HepG2 (cell line): ENCODE results near the gene FIBCD1. TPM values are rescaled to one million over a fixed set of nuclear protein-coding genes. Genes with fewer than 3 reads are reported as not detected.

Source experiments
- ATAC-seq: fragments of 200-7000 bp; cut with Tn5 transposase; 3 replicates; pipeline ENCODE4 v1.9.1; 2020; ENCODE audit warnings: mild to moderate bottlenecking, moderate library complexity
- BruUV-seq: library from RNA; stranded (reverse); fragments of 400-500 nt; replicated peaks from 2 replicates; lab custom pipeline; 2021; lab: Mats Ljungman, UMichigan
- CTCF ChIA-PET: fragments of 300-600 bp; formaldehyde crosslinking; extraction: SDS; loops from one replicate; lab custom pipeline; 2021; ENCODE audit warnings: low total read pairs, inconsistent platforms, low intra/inter-chr PET ratio; lab: Yijun Ruan, JAX
- POLR2A ChIA-PET: fragments of 350-600 bp; sonication (Branson Sonifier 250); formaldehyde crosslinking; loops from one replicate; lab custom pipeline; 2020; ENCODE audit warnings: antibody characterized with exemption, inconsistent platforms; lab: Yijun Ruan, JAX
- DNase-seq: peaks from one replicate; pipeline ENCODE4 v3.0.0-alpha.2; 2015; ENCODE audit warnings: low spot score
- FAIRE-seq: peaks from 3 replicates; lab custom pipeline; 2011; peaks lifted over from hg19 to GRCh38; lab: Jason Lieb, UNC
- H2AFZ ChIP-seq: one replicate; pipeline ENCODE4 v1.6.1; 2011; ENCODE audit warnings: low read length, inconsistent platforms
- H3K27ac ChIP-seq: fragments of 300-600 bp; 3 replicates; pipeline ENCODE4 v1.8.0; 2011; ENCODE audit warnings: mixed run types, mild to moderate bottlenecking, mixed read lengths, low read length, inconsistent platforms; ENCODE audit not compliant: insufficient read depth; ENCODE audit errors: extremely low read length
- H3K27me3 ChIP-seq, 2 experiments: fragments of 200-600 bp in 1 of 2; 2 replicates in 1 of 2; 3 replicates in 1 of 2; pipeline versions ENCODE4 v1.6.0 to v1.8.0; 2011; ENCODE audit warnings: low read length in 2 of 2, mild to moderate bottlenecking in 2 of 2, moderate library complexity in 2 of 2, inconsistent platforms in 1 of 2; ENCODE audit not compliant: insufficient read depth in 2 of 2, control insufficient read depth in 1 of 2
- H3K36me3 ChIP-seq, 2 experiments: fragments of 200-600 bp in 1 of 2; replicated peaks in 1 of 2; 2 replicates in 1 of 2; 3 replicates in 1 of 2; pipeline versions ENCODE4 v1.5.1 to v1.8.0; 2011; ENCODE audit warnings: low read length in 2 of 2, inconsistent platforms in 1 of 2; ENCODE audit not compliant: insufficient read depth in 2 of 2, control insufficient read depth in 1 of 2
- H3K4me1 ChIP-seq: 2 replicates; pipeline ENCODE4 v1.5.1; 2012; ENCODE audit warnings: low read length, inconsistent platforms; ENCODE audit not compliant: insufficient read depth
- H3K4me2 ChIP-seq: 2 replicates; pipeline ENCODE4 v1.6.0; 2011; ENCODE audit warnings: low read depth, low read length, inconsistent platforms
- H3K4me3 ChIP-seq, 3 experiments: fragments of 200-600 bp in 1 of 3; sonication (generic), shearing (Covaris generic) in 1 of 3; replicated peaks in 1 of 3; 2 replicates each; pipeline ENCODE4 v1.5.1; 2011 to 2016; ENCODE audit warnings: low read length in 3 of 3, inconsistent platforms in 2 of 3, low read depth in 2 of 3, mild to moderate bottlenecking in 2 of 3, control low read depth in 1 of 3, mixed read lengths in 1 of 3; ENCODE audit not compliant: insufficient read depth in 1 of 3
- H3K79me2 ChIP-seq: one replicate; pipeline ENCODE4 v1.6.1; 2011; ENCODE audit warnings: low read length, inconsistent platforms; ENCODE audit not compliant: insufficient read depth
- H3K9ac ChIP-seq: 2 replicates; pipeline ENCODE4 v1.6.0; 2011; ENCODE audit warnings: mild to moderate bottlenecking, low read depth, low read length, inconsistent platforms; ENCODE audit not compliant: insufficient read depth
- H3K9me3 ChIP-seq: 2 replicates; pipeline ENCODE4 v1.5.1; 2012; ENCODE audit warnings: mild to moderate bottlenecking, low read length
- H4K20me1 ChIP-seq: 2 replicates; pipeline ENCODE4 v1.6.0; 2011; ENCODE audit warnings: inconsistent platforms, mild to moderate bottlenecking, low read length, moderate library complexity; ENCODE audit not compliant: insufficient read depth
- AHR ChIP-seq: IDR thresholded peaks from 2 replicates; pipeline ENCODE4 v1.6.1; 2018; ENCODE audit warnings: missing genetic modification reagents, missing compliant biosample characterization
- CCDC6 ChIP-seq: sonication (generic); formaldehyde crosslinking; IDR thresholded peaks from 2 replicates; pipeline ENCODE4 v1.8.1; 2022; ENCODE audit warnings: mild to moderate bottlenecking, missing genetic modification reagents, moderate library complexity
- HES4 ChIP-seq: sonication (generic); formaldehyde crosslinking; IDR thresholded peaks from 2 replicates; pipeline ENCODE4 v1.9.0; 2021; ENCODE audit warnings: mild to moderate bottlenecking, missing genetic modification reagents, borderline replicate concordance
- NR2F6 ChIP-seq, 2 experiments: IDR thresholded peaks; 2 replicates each; pipeline ENCODE4 v1.6.1; 2016; ENCODE audit warnings: antibody characterized with exemption in 1 of 2, mild to moderate bottlenecking in 1 of 2
- RFXAP ChIP-seq: sonication (generic); formaldehyde crosslinking; IDR thresholded peaks from 2 replicates; pipeline ENCODE4 v1.4.0; 2020; ENCODE audit warnings: missing genetic modification reagents, borderline replicate concordance
- ZFP36L1 ChIP-seq: sonication (generic); formaldehyde crosslinking; IDR thresholded peaks from 2 replicates; pipeline ENCODE4 v1.8.0; 2022; ENCODE audit warnings: mild to moderate bottlenecking, missing genetic modification reagents, moderate library complexity
- ZKSCAN1 ChIP-seq: fragments of 150-350 bp; IDR thresholded peaks from 2 replicates; pipeline ENCODE4 v1.6.1; 2014; ENCODE audit warnings: low read length
- ZNF383 ChIP-seq: sonication (generic); formaldehyde crosslinking; IDR thresholded peaks from 2 replicates; pipeline ENCODE4 v1.4.0; 2020; ENCODE audit warnings: missing genetic modification reagents, mild to moderate bottlenecking, borderline replicate concordance
- ZNF547 ChIP-seq: sonication (generic); formaldehyde crosslinking; IDR thresholded peaks from 2 replicates; pipeline ENCODE4 v1.5.1; 2020; ENCODE audit warnings: mild to moderate bottlenecking, missing genetic modification reagents
- ZNF577 ChIP-seq: sonication (generic); formaldehyde crosslinking; IDR thresholded peaks from 2 replicates; pipeline ENCODE4 v1.4.0; 2020; ENCODE audit warnings: mild to moderate bottlenecking, low read depth, missing genetic modification reagents, borderline replicate concordance
- ZNF660 ChIP-seq: sonication (generic); formaldehyde crosslinking; IDR thresholded peaks from 2 replicates; pipeline ENCODE4 v1.5.1; 2020; ENCODE audit warnings: mild to moderate bottlenecking, low read depth, missing genetic modification reagents, borderline replicate concordance
- ZNF746 ChIP-seq: sonication (generic); formaldehyde crosslinking; IDR thresholded peaks from 2 replicates; pipeline ENCODE4 v1.8.0; 2022; ENCODE audit warnings: mild to moderate bottlenecking, missing genetic modification reagents
- ZNF75D ChIP-seq: sonication (generic); formaldehyde crosslinking; IDR thresholded peaks from 2 replicates; pipeline ENCODE4 v1.8.1; 2023; ENCODE audit warnings: missing genetic modification reagents, mild to moderate bottlenecking, borderline replicate concordance
- WGBS: methylation state at CpG from one replicate; pipeline ENCODE4 v1.1.6; 2017; ENCODE audit warnings: low lambda C conversion rate; 5-methylcytosine and 5-hydroxymethylcytosine counted together
- in situ Hi-C: cut with HindIII; loops from 2 replicates; pipeline ENCODE4 v1.10.0; 2017; ENCODE audit warnings: low pct_unique_long_range_greater_than_20kb; ENCODE audit not compliant: extremely low pct_ligation_motif_present
- intact Hi-C: fragments of 100-400 bp; cut with micrococcal nuclease; formaldehyde crosslinking; loops from one replicate; pipeline ENCODE4 v1.10.0; 2022; ENCODE audit not compliant: unreplicated experiment
- polyA plus RNA-seq, 8 experiments: library from polyadenylated mRNA; depleted of rRNA in 3 of 8; stranded (reverse) in 7 of 8; unstranded in 1 of 8; fragments of >200 nt; fragmentation: Illumina TruSeq in 4 of 8; extraction: Trizol in 4 of 8; gene quantifications; 2 replicates each; pipeline versions ENCODE4 v1.2.1 to v1.2.3, GENCODE V29; 2011 to 2016; ENCODE audit warnings: low read depth in 4 of 8, missing spikeins in 1 of 8, mixed read lengths in 1 of 8; ENCODE audit not compliant: insufficient read depth in 1 of 8
- total RNA-seq, 5 experiments: library from RNA; depleted of rRNA; stranded (reverse); fragments of >200 nt; fragmentation: Illumina TruSeq; extraction: Trizol; gene quantifications; 2 replicates each; pipeline ENCODE4 v1.2.3, GENCODE V29; 2016; ENCODE audit warnings: low read depth in 1 of 5
- TF ChIP-seq, protein P1 (sequence below): sonication (generic); formaldehyde crosslinking; IDR thresholded peaks from 2 replicates; pipeline ENCODE4 v1.5.0; 2020; ENCODE audit warnings: missing genetic modification reagents
- TF ChIP-seq, protein P2 (sequence below): sonication (generic); formaldehyde crosslinking; IDR thresholded peaks from 2 replicates; pipeline ENCODE4 v1.4.0; 2020; ENCODE audit warnings: missing genetic modification reagents
- TF ChIP-seq, protein P3 (sequence below): sonication (generic); formaldehyde crosslinking; IDR thresholded peaks from 2 replicates; pipeline ENCODE4 v1.5.1; 2020; ENCODE audit warnings: mild to moderate bottlenecking, missing genetic modification reagents, borderline replicate concordance

The FIBCD1 gene
- total and polyA plus RNA-seq, 2 of the 13 experiments (the other 11 are each of a cell fraction or from before 2014, with no cell fraction given), result 0.55 to 0.89 TPM

DNA sequence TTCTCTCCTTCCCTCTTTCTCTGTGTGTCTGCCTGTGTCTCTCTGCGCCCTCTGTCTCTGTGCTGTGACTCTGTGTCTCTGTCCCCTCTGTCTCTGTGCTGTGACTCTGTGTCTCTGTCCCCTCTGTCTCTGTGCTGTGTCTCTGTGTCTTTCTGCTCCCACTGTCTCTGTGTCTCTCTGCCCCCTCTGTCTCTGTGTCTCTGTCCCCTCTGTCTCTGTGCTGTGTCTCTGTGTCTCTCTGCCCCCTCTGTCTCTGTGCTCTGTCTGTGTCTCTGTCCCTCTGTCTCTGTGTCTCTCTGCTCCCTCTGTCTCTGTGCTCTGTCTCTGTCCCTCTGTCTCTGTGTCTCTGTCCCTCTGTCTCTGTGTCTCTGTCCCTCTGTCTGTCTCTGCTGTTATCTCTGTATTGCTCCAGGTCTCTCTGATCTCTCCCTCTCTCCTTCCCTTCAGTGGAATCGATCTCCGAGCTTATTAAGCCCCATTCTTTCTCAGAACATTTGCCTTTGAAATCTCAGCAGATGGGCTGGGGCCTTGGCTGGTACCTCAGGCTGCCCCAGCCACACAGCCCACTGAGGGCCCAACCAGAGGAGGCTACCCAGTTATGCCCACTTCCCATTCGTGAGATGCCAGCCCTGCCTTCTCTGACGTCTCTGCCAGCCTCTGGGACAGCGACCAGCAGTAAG, 33.4 kb upstream of the FIBCD1 start:
- CTCF ChIA-PET, result no interaction called here
- in situ Hi-C loops, result no loop called here

More for the DNA sequence above, 33.4 kb upstream of the FIBCD1 start:
- H3K9me3 ChIP-seq, result no peaks in the 10 kb centered on the region
- no peak overlapping the region for H2AFZ ChIP-seq
- H3K27me3 ChIP-seq, result peaks cover 18 to 82% of the 10 kb centered on the region in 2 experiments; a peak in 4 of 5 replicates
- POLR2A ChIA-PET, result no interaction called here
- no TSS peak for BruUV-seq
- FAIRE-seq, result no peak
- H3K9ac ChIP-seq, result no peak overlapping the region
- H4K20me1 ChIP-seq, result no peaks in the 10 kb centered on the region
- no peak for ATAC-seq
- intact Hi-C loops, result no loop called here
- no peak overlapping the region for H3K4me2 ChIP-seq
- TF ChIP-seq, protein P1, sequence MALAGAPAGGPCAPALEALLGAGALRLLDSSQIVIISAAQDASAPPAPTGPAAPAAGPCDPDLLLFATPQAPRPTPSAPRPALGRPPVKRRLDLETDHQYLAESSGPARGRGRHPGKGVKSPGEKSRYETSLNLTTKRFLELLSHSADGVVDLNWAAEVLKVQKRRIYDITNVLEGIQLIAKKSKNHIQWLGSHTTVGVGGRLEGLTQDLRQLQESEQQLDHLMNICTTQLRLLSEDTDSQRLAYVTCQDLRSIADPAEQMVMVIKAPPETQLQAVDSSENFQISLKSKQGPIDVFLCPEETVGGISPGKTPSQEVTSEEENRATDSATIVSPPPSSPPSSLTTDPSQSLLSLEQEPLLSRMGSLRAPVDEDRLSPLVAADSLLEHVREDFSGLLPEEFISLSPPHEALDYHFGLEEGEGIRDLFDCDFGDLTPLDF (CRISPR knock-in tag), result no peak
- TF ChIP-seq ZNF547 (CRISPR knock-in tag) (no peak), ZKSCAN1 (no peak), ZNF577 (CRISPR knock-in tag) (no peak), ZNF383 (no peak), ZNF75D (no peak), AHR (CRISPR knock-in tag) (no peak), RFXAP (no peak), ZFP36L1 (CRISPR knock-in tag) (no peak), CCDC6 (CRISPR knock-in tag) (no peak), ZNF746 (CRISPR knock-in tag) (no peak), HES4 (CRISPR knock-in tag) (no peak), ZNF660 (CRISPR knock-in tag) (no peak), NR2F6 (IDR thresholded peaks at IDR 0.05) (no peak), NR2F6 (CRISPR knock-in tag; IDR thresholded peaks at IDR 0.05) (no peak)
- TF ChIP-seq, protein P2, sequence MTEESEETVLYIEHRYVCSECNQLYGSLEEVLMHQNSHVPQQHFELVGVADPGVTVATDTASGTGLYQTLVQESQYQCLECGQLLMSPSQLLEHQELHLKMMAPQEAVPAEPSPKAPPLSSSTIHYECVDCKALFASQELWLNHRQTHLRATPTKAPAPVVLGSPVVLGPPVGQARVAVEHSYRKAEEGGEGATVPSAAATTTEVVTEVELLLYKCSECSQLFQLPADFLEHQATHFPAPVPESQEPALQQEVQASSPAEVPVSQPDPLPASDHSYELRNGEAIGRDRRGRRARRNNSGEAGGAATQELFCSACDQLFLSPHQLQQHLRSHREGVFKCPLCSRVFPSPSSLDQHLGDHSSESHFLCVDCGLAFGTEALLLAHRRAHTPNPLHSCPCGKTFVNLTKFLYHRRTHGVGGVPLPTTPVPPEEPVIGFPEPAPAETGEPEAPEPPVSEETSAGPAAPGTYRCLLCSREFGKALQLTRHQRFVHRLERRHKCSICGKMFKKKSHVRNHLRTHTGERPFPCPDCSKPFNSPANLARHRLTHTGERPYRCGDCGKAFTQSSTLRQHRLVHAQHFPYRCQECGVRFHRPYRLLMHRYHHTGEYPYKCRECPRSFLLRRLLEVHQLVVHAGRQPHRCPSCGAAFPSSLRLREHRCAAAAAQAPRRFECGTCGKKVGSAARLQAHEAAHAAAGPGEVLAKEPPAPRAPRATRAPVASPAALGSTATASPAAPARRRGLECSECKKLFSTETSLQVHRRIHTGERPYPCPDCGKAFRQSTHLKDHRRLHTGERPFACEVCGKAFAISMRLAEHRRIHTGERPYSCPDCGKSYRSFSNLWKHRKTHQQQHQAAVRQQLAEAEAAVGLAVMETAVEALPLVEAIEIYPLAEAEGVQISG, result no peak
- TF ChIP-seq, protein P3, sequence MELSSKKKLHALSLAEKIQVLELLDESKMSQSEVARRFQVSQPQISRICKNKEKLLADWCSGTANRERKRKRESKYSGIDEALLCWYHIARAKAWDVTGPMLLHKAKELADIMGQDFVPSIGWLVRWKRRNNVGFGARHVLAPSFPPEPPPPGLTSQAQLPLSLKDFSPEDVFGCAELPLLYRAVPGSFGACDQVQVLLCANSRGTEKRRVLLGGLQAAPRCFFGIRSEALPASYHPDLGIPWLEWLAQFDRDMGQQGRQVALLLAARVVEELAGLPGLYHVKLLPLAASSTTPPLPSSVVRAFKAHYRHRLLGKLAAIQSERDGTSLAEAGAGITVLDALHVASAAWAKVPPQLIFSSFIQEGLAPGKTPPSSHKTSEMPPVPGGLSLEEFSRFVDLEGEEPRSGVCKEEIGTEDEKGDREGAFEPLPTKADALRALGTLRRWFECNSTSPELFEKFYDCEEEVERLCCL, result no peak
- TF ChIP-seq, all 625 proteins: peak for 0
- DNase-seq, result no peak
- no peak overlapping the region for H3K4me3 ChIP-seq
- H3K27ac ChIP-seq, result no peak overlapping the region
- 9% methylated on average over 6 of the region's 6 CpGs for WGBS
- H3K36me3 ChIP-seq, result no peaks in the 10 kb centered on the region
- H3K79me2 ChIP-seq, result no peaks in the 10 kb centered on the region
- no peaks in the 10 kb centered on the region for H3K4me1 ChIP-seq
